ENCODE measurements around the gene B3GNT9. TPM values are rescaled to one million over a fixed set of nuclear protein-coding genes. Genes with fewer than 3 reads are reported as not detected.

The B3GNT9 gene
- total RNA-seq, 3 donors from 2014 or later, result 7.8 to 13.3 (median 11.1) TPM

GRCh38 chr16:67120025-67120424 lies 30.8 kb downstream of the B3GNT9 start:
- DNase-seq (ENCODE audit: low spot score in 2 of 2), result no peak
- Histone ChIP-seq H3K4me3 (no peak overlapping the region), H3K27ac (no peak overlapping the region), H3K27me3 (no peaks in the 10 kb centered on the region), H3K9me3 (no peaks in the 10 kb centered on the region), H3K4me1 (no peaks in the 10 kb centered on the region), H3K36me3 (no peaks in the 10 kb centered on the region)
- intact Hi-C loops (cut with DNase I; ENCODE audit: low total_unique reads), result no loop called here
- no peak for TF ChIP-seq CTCF (IDR thresholded peaks at IDR 0.05)
- no peak for TF ChIP-seq POLR2AphosphoS5 (IDR thresholded peaks at IDR 0.05)
- no peak for TF ChIP-seq POLR2A (IDR thresholded peaks at IDR 0.05)

GRCh38 chr16:67117716-67118115 lies 33.1 kb downstream of the B3GNT9 start:
- Histone ChIP-seq H3K4me1 (no peaks in the 10 kb centered on the region), H3K27ac (no peak overlapping the region), H3K36me3 (no peaks in the 10 kb centered on the region), H3K4me3 (no peak overlapping the region), H3K27me3 (no peaks in the 10 kb centered on the region), H3K9me3 (no peaks in the 10 kb centered on the region)
- TF ChIP-seq CTCF (IDR thresholded peaks at IDR 0.05) (no peak), POLR2A (IDR thresholded peaks at IDR 0.05) (no peak), POLR2AphosphoS5 (IDR thresholded peaks at IDR 0.05) (no peak)
- no peak for DNase-seq (ENCODE audit: low spot score in 2 of 2)
- intact Hi-C loops (cut with DNase I; ENCODE audit: low total_unique reads), result no loop called here

- TF ChIP-seq CTCF (IDR thresholded peaks at IDR 0.05) (no peak), POLR2A (IDR thresholded peaks at IDR 0.05) (no peak), POLR2AphosphoS5 (IDR thresholded peaks at IDR 0.05) (no peak)
- no peak overlapping the region for H3K4me3 ChIP-seq
- no peaks in the 10 kb centered on the region for H3K27me3 ChIP-seq
- H3K27ac ChIP-seq, result no peak overlapping the region
- H3K9me3 ChIP-seq, result no peaks in the 10 kb centered on the region
- no peaks in the 10 kb centered on the region for H3K4me1 ChIP-seq
- intact Hi-C loops (cut with DNase I; ENCODE audit: low total_unique reads), result no loop called here
- DNase-seq (ENCODE audit: low spot score in 2 of 2), result no peak
- H3K36me3 ChIP-seq, result no peaks in the 10 kb centered on the region
Measured at GRCh38 chr16:67116388-67117311, 34.1 kb downstream of the B3GNT9 start.

GRCh38 chr16:67115639-67116038 lies 35.2 kb downstream of the B3GNT9 start:
- intact Hi-C loops (cut with DNase I; ENCODE audit: low total_unique reads), result no loop called here

More at GRCh38 chr16:67115639-67116038, 35.2 kb downstream of the B3GNT9 start:
- TF ChIP-seq POLR2AphosphoS5 (IDR thresholded peaks at IDR 0.05), result no peak
- no peak for TF ChIP-seq POLR2A (IDR thresholded peaks at IDR 0.05)
- TF ChIP-seq CTCF (IDR thresholded peaks at IDR 0.05), result no peak
- no peak for DNase-seq (ENCODE audit: low spot score in 2 of 2)
- Histone ChIP-seq H3K9me3 (no peaks in the 10 kb centered on the region), H3K27me3 (no peaks in the 10 kb centered on the region), H3K4me1 (peaks cover 0 to 6% of the 10 kb centered on the region in 2 donors), H3K27ac (no peak overlapping the region), H3K4me3 (no peak overlapping the region), H3K36me3 (no peaks in the 10 kb centered on the region)

Data from breast epithelium (tissue), 4 donors.